Gastrocnemius medialis (tissue), 4 donors: Measurements from ENCODE around the gene MED4.

Experiments
- POLR2A ChIP-seq, 2 donors: fragments of 450-650 bp; IDR thresholded peaks; one replicate each; pipeline ENCODE4 v1.6.1; 2017; ENCODE audit warnings: antibody characterized with exemption in 2 of 2, mild to moderate bottlenecking in 2 of 2, moderate library complexity in 2 of 2
- TF ChIP-seq, protein P1 (sequence below), 5 experiments: fragments of 450-650 bp in 3 of 5; fragments of 200-600 bp in 2 of 5; sonication (generic) in 2 of 5; IDR thresholded peaks in 4 of 5; conservative IDR thresholded peaks in 1 of 5; 1 replicate in 4 of 5; 2 replicates in 1 of 5; pipeline ENCODE4 v1.5.1; 2016 to 2019; ENCODE audit warnings: antibody characterized with exemption in 5 of 5, mild to moderate bottlenecking in 3 of 5, moderate library complexity in 3 of 5

DNA sequence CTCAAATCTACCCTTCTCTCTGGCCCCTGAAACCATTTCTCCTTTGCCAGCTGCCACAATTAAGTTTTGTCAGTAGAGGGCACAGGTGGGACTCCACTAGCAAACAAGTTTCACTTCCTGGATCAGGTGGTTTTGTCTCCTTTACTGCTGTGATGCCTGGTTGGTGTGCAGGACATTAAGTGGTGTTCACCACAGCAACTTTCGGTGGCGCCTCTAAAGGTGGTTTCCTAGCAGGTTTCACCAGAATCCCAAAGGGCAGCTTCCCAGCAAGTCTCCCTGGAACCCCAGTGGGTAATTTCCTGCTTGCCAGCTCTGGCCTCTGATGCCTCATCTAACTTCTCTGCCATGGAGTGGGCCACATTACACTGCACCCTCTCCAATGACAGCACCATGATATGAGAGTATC, 16.6 kb downstream of the MED4 start:
- TF ChIP-seq, protein P1, sequence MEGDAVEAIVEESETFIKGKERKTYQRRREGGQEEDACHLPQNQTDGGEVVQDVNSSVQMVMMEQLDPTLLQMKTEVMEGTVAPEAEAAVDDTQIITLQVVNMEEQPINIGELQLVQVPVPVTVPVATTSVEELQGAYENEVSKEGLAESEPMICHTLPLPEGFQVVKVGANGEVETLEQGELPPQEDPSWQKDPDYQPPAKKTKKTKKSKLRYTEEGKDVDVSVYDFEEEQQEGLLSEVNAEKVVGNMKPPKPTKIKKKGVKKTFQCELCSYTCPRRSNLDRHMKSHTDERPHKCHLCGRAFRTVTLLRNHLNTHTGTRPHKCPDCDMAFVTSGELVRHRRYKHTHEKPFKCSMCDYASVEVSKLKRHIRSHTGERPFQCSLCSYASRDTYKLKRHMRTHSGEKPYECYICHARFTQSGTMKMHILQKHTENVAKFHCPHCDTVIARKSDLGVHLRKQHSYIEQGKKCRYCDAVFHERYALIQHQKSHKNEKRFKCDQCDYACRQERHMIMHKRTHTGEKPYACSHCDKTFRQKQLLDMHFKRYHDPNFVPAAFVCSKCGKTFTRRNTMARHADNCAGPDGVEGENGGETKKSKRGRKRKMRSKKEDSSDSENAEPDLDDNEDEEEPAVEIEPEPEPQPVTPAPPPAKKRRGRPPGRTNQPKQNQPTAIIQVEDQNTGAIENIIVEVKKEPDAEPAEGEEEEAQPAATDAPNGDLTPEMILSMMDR (IDR thresholded peaks at IDR 0.05 in 4 of 5, conservative IDR thresholded peaks at IDR 0.05 in 1 of 5), result no peak
- TF ChIP-seq POLR2A (IDR thresholded peaks at IDR 0.05), result no peak
